Measurements from ENCODE around the gene ZMYND8. TPM values are rescaled to one million over a fixed set of nuclear protein-coding genes. Genes with fewer than 3 reads are reported as not detected.
"Not testable (repeated sequence)": the region's sequence is repeated elsewhere in the genome, so short reads cannot be mapped to it uniquely, and the experiment has no call there.

ZMYND8 gene
- total RNA-seq, 1 experiment from 2014 or later: 53.1 TPM

- DNase-seq: no peak
- Mint-ChIP-seq H3K27ac (ENCODE audit: unreplicated experiment) (no peak overlapping the region), H3K27me3 (ENCODE audit: unreplicated experiment) (no peaks in the 10 kb centered on the region), H3K9me3 (ENCODE audit: low read depth, unreplicated experiment) (no peaks in the 10 kb centered on the region), H3K4me1 (ENCODE audit: low read depth, unreplicated experiment) (peaks cover 6% of the 10 kb centered on the region), H3K36me3 (ENCODE audit: insufficient read depth, unreplicated experiment) (peaks cover 22% of the 10 kb centered on the region), H3K4me3 (ENCODE audit: low read depth, unreplicated experiment) (no peak overlapping the region)
- no TSS peak for BruUV-seq (replicated peaks)
- no peak for TF ChIP-seq CTCF (IDR thresholded peaks at IDR 0.05; ENCODE audit: unreplicated experiment)
- intact Hi-C loops (cut with micrococcal nuclease; ENCODE audit: unreplicated experiment): no loop called here
- CTCF ChIA-PET: interaction anchor here (0.6 kb wide), 1 partner anchor 8 kb away, joined by 3 read pairs; no protein-coding TSS in a partner anchor
Measured at GRCh38 chr20:47265984-47266383, 90.5 kb downstream of the ZMYND8 start.

- TF ChIP-seq CTCF (IDR thresholded peaks at IDR 0.05; ENCODE audit: unreplicated experiment): no peak
- H3K36me3 Mint-ChIP-seq (ENCODE audit: insufficient read depth, unreplicated experiment): peaks cover 22% of the 10 kb centered on the region
- no TSS peak for BruUV-seq (replicated peaks)
- no peak overlapping the region for H3K4me3 Mint-ChIP-seq (ENCODE audit: low read depth, unreplicated experiment)
- CTCF ChIA-PET: no interaction called here
- no peaks in the 10 kb centered on the region for H3K27me3 Mint-ChIP-seq (ENCODE audit: unreplicated experiment)
- intact Hi-C loops (cut with micrococcal nuclease; ENCODE audit: unreplicated experiment): no loop called here
- H3K9me3 Mint-ChIP-seq (ENCODE audit: low read depth, unreplicated experiment): no peaks in the 10 kb centered on the region
- H3K27ac Mint-ChIP-seq (ENCODE audit: unreplicated experiment): no peak overlapping the region
- DNase-seq: no peak
- H3K4me1 Mint-ChIP-seq (ENCODE audit: low read depth, unreplicated experiment): peaks cover 11% of the 10 kb centered on the region
Measured at GRCh38 chr20:47265214-47265613, 91.3 kb downstream of the ZMYND8 start.

- H3K4me1 Mint-ChIP-seq (ENCODE audit: low read depth, unreplicated experiment): peaks cover 21% of the 10 kb centered on the region
- BruUV-seq (replicated peaks); intact Hi-C loops (cut with micrococcal nuclease; ENCODE audit: unreplicated experiment); H3K9me3 Mint-ChIP-seq (ENCODE audit: low read depth, unreplicated experiment); H3K27me3 Mint-ChIP-seq (ENCODE audit: unreplicated experiment); H3K27ac Mint-ChIP-seq (ENCODE audit: unreplicated experiment); DNase-seq; H3K4me3 Mint-ChIP-seq (ENCODE audit: low read depth, unreplicated experiment): not testable (repeated sequence)
- CTCF ChIA-PET: interaction anchor here (0.6 to 0.9 kb wide), 4 partner anchors 9 to 491 kb away, joined by 3 to 4 read pairs (median 3); no protein-coding TSS in a partner anchor
- H3K36me3 Mint-ChIP-seq (ENCODE audit: insufficient read depth, unreplicated experiment): peaks cover 30% of the 10 kb centered on the region
Measured at GRCh38 chr20:47264137-47264769, 92.2 kb downstream of the ZMYND8 start.

GRCh38 chr20:47263465-47264084 is 92.9 kb downstream of the ZMYND8 start:
- no peak for TF ChIP-seq CTCF (IDR thresholded peaks at IDR 0.05; ENCODE audit: unreplicated experiment)
- no peak overlapping the region for H3K4me3 Mint-ChIP-seq (ENCODE audit: low read depth, unreplicated experiment)
- BruUV-seq (replicated peaks): no TSS peak
- CTCF ChIA-PET: interaction anchor here (0.6 to 0.9 kb wide), 3 partner anchors 9 to 490 kb away, joined by 3 to 4 read pairs (median 3); no protein-coding TSS in a partner anchor
- H3K27ac Mint-ChIP-seq (ENCODE audit: unreplicated experiment): no peak overlapping the region
- intact Hi-C loops (cut with micrococcal nuclease; ENCODE audit: unreplicated experiment): no loop called here
- H3K27me3 Mint-ChIP-seq (ENCODE audit: unreplicated experiment): no peaks in the 10 kb centered on the region
- H3K36me3 Mint-ChIP-seq (ENCODE audit: insufficient read depth, unreplicated experiment): peaks cover 34% of the 10 kb centered on the region
- H3K4me1 Mint-ChIP-seq (ENCODE audit: low read depth, unreplicated experiment): peaks cover 28% of the 10 kb centered on the region
- H3K9me3 Mint-ChIP-seq (ENCODE audit: low read depth, unreplicated experiment): no peaks in the 10 kb centered on the region
- DNase-seq: no peak

GRCh38 chr20:47263080-47263464 is 93.4 kb downstream of the ZMYND8 start:
- Mint-ChIP-seq H3K36me3 (ENCODE audit: insufficient read depth, unreplicated experiment) (peaks cover 36% of the 10 kb centered on the region), H3K27me3 (ENCODE audit: unreplicated experiment) (no peaks in the 10 kb centered on the region), H3K4me3 (ENCODE audit: low read depth, unreplicated experiment) (no peak overlapping the region), H3K4me1 (ENCODE audit: low read depth, unreplicated experiment) (peaks cover 32% of the 10 kb centered on the region), H3K27ac (ENCODE audit: unreplicated experiment) (no peak overlapping the region), H3K9me3 (ENCODE audit: low read depth, unreplicated experiment) (no peaks in the 10 kb centered on the region)
- no peak for DNase-seq
- CTCF ChIA-PET: no interaction called here
- BruUV-seq (replicated peaks): no TSS peak
- no peak for TF ChIP-seq CTCF (IDR thresholded peaks at IDR 0.05; ENCODE audit: unreplicated experiment)
- intact Hi-C loops (cut with micrococcal nuclease; ENCODE audit: unreplicated experiment): no loop called here
